HEK293T (cell line): ENCODE data around the gene SLC43A3.

ENCODE experiments used
- ELF4 ChIP-seq: fragments of 450-650 bp; IDR thresholded peaks from 2 replicates; pipeline ENCODE4 v1.6.1; 2017; ENCODE audit warnings: antibody characterized with exemption
- LEF1 ChIP-seq: fragments of 450-650 bp; IDR thresholded peaks from 2 replicates; pipeline ENCODE4 v1.6.1; 2017; ENCODE audit warnings: mild to moderate bottlenecking, borderline replicate concordance
- ZNF384 ChIP-seq: fragments of 450-650 bp; IDR thresholded peaks from 2 replicates; pipeline ENCODE4 v1.6.1; 2016

DNA sequence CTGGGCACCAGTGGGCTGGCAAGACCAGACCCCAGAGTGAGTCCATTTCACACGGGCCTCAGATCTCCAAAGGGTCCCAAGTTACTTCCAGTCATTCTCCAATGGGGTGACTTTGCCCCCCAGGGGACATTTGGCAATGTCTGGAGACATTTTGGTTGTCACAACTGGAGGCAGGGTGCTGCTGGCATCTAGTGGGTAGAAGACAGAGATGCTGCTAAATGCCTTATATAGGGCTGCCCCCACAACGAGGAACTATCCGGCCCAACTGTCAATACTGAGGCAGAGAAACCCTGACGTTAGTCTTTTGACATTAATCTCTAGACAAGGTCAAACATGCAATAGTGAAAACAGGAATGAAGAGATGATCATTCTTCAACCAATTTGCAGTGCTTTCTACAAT is 39.8 kb upstream of the SLC43A3 start:
- TF ChIP-seq ZNF384 (no peak), ELF4 (no peak), LEF1 (no peak)
